ENCODE measurements around the gene SLC25A30. TPM values are rescaled to one million over a fixed set of nuclear protein-coding genes. Genes with fewer than 3 reads are reported as not detected.

Gene SLC25A30
- total RNA-seq, 4 donors from 2014 or later, result 9.9 to 20.3 (median 16.1) TPM

DNA sequence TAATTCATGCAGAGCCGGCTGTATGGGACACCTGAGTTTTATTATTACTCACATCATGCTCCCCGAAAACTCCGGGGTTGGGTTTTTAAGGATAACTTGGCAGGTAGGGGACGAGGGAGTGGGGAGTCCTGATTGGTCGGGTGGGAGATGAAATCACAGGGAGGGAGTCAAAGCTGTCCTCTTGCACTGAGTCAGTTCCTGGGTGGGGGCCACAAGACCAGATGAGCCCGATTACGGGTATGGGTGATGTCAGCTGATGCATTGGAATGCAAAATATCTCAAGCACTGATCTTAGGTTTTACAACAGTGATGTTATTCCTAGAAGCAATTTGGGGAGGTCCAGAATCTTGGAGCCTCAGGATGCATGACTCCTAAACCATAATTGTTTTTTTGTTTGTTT is 28.0 kb upstream of the SLC25A30 start:
- Histone ChIP-seq H3K9me3 (no peaks in the 10 kb centered on the region), H3K27me3 (peaks cover 3% of the 10 kb centered on the region), H3K27ac (no peak overlapping the region), H3K4me1 (peaks cover 10% of the 10 kb centered on the region), H3K36me3 (no peaks in the 10 kb centered on the region), H3K4me3 (no peak overlapping the region)
- no peak for TF ChIP-seq POLR2A (IDR thresholded peaks at IDR 0.05)
- TF ChIP-seq EP300 (IDR thresholded peaks at IDR 0.05), result no peak
- TF ChIP-seq CTCF (IDR thresholded peaks at IDR 0.05), result no peak
- TF ChIP-seq POLR2AphosphoS5 (IDR thresholded peaks at IDR 0.05), result no peak
- no peak for DNase-seq (ENCODE audit: low spot score in 2 of 2)
- 58% methylated on average over 7 of the region's 7 CpGs for WGBS

GRCh38 chr13:45445053-45445452 is 26.9 kb upstream of the SLC25A30 start:
- Histone ChIP-seq H3K4me1 (peaks cover 16% of the 10 kb centered on the region), H3K36me3 (no peaks in the 10 kb centered on the region), H3K27ac (no peak overlapping the region), H3K9me3 (no peaks in the 10 kb centered on the region), H3K4me3 (no peak overlapping the region), H3K27me3 (peaks cover 3% of the 10 kb centered on the region)
- no peak for DNase-seq (ENCODE audit: low spot score in 2 of 2)
- no peak for TF ChIP-seq POLR2AphosphoS5 (IDR thresholded peaks at IDR 0.05)
- TF ChIP-seq POLR2A (IDR thresholded peaks at IDR 0.05), result no peak
- no peak for TF ChIP-seq CTCF (IDR thresholded peaks at IDR 0.05)
- TF ChIP-seq EP300 (IDR thresholded peaks at IDR 0.05), result no peak
- 79% methylated on average over 6 of the region's 6 CpGs for WGBS

DNA sequence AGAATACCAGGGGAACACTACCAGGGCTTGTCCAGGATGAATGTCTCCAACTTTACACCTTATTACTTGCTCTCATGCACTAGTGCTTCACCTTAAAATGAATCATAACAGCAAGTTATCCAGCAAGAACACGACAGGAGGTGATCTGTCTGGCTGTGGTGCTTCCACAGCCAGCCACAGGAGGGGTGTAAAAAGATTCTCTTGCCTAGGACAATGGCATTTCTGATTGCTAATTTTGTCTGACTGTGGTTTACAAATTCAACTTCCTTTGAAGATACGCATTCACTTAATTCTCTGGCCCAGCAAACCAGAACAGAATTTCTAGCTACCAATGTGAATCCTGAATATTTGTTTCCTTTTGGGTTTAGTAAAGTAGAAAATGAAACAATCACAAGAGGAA is 23.5 kb upstream of the SLC25A30 start:
- Histone ChIP-seq H3K4me1 (peaks cover 16% of the 10 kb centered on the region), H3K27ac (no peak overlapping the region), H3K27me3 (peaks cover 3% of the 10 kb centered on the region), H3K9me3 (no peaks in the 10 kb centered on the region), H3K36me3 (no peaks in the 10 kb centered on the region), H3K4me3 (no peak overlapping the region)
- no peak for DNase-seq (ENCODE audit: low spot score in 2 of 2)
- 20% methylated on average over 2 of the region's 2 CpGs for WGBS
- TF ChIP-seq EP300 (IDR thresholded peaks at IDR 0.05) (no peak), CTCF (IDR thresholded peaks at IDR 0.05) (peak in 1 of 2 donors; percentile 8), POLR2AphosphoS5 (IDR thresholded peaks at IDR 0.05) (no peak), POLR2A (IDR thresholded peaks at IDR 0.05) (no peak)

DNA sequence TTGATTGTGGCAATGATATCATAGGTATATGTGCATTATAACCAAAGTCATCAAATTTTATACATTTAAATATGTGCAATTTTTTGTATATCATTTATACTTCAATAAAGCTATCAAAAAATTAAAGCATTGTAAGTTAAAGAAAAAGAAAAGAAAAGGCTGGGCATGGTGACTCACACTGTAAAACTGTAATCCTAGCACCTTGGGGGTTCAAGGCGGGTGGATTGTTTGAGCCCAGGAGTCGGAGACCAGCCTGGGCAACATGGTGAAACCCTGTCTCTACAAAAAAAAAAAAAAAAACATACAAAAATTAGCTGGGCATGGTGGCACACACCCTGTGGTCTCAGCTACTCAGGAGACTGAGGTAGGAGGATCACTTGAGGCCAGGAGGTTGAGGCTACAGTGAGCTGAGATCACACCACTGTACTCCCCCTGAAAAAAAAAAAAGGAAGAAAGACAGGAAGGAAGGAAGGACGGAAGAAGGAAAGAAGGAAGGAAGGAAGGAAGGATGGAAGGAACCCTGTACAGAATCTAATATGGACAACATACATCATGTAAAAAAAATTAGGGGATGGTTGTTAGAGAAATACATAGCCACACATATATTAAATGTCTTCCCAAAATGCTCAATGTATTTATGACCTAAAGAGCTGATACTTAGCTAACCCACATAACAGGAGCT is 21.7 kb upstream of the SLC25A30 start:
- 80% methylated on average over 3 of the region's 3 CpGs for WGBS
- DNase-seq (ENCODE audit: low spot score in 2 of 2), result no peak
- Histone ChIP-seq H3K27me3 (no peaks in the 10 kb centered on the region), H3K36me3 (no peaks in the 10 kb centered on the region), H3K4me3 (no peak overlapping the region), H3K27ac (no peak overlapping the region), H3K4me1 (peaks cover 16% of the 10 kb centered on the region), H3K9me3 (no peaks in the 10 kb centered on the region)
- TF ChIP-seq EP300 (IDR thresholded peaks at IDR 0.05) (no peak), POLR2AphosphoS5 (IDR thresholded peaks at IDR 0.05) (no peak), CTCF (IDR thresholded peaks at IDR 0.05) (no peak), POLR2A (IDR thresholded peaks at IDR 0.05) (no peak)

- TF ChIP-seq EP300 (IDR thresholded peaks at IDR 0.05) (no peak), POLR2AphosphoS5 (IDR thresholded peaks at IDR 0.05) (no peak), CTCF (IDR thresholded peaks at IDR 0.05) (no peak), POLR2A (IDR thresholded peaks at IDR 0.05) (no peak)
- Histone ChIP-seq H3K4me1 (peaks cover 16% of the 10 kb centered on the region), H3K9me3 (no peaks in the 10 kb centered on the region), H3K4me3 (no peak overlapping the region), H3K36me3 (no peaks in the 10 kb centered on the region), H3K27ac (no peak overlapping the region), H3K27me3 (no peaks in the 10 kb centered on the region)
- 76% methylated on average over 4 of the region's 4 CpGs for whole genome bisulfite sequencing
- DNase-seq (ENCODE audit: low spot score in 2 of 2), result no peak
These were observed 20.8 kb upstream of the SLC25A30 start for GRCh38 chr13:45439008-45439407.
